Measurements from ENCODE around the gene THAP11.

The THAP11 gene

DNA sequence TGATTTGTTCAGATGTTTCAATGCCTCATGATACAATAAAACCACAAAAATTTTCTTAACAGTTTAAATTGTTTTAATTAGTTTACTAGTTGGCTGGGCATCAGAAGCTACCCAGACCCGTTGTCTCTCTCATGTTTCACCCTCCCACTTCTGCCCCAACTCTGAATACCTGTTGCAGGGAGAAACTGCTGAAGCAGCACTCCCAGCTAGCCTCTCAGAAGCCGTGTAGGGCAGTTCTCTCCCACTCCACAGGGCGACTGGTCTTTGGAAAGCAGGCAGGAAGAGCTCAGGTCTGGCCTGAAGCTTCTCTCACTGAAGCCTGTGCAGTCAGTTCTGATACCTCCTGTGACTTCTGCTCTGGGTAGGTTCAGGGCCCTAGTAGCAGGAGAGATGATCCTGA, 29.1 kb downstream of the THAP11 start:
- TF ChIP-seq, protein P1, sequence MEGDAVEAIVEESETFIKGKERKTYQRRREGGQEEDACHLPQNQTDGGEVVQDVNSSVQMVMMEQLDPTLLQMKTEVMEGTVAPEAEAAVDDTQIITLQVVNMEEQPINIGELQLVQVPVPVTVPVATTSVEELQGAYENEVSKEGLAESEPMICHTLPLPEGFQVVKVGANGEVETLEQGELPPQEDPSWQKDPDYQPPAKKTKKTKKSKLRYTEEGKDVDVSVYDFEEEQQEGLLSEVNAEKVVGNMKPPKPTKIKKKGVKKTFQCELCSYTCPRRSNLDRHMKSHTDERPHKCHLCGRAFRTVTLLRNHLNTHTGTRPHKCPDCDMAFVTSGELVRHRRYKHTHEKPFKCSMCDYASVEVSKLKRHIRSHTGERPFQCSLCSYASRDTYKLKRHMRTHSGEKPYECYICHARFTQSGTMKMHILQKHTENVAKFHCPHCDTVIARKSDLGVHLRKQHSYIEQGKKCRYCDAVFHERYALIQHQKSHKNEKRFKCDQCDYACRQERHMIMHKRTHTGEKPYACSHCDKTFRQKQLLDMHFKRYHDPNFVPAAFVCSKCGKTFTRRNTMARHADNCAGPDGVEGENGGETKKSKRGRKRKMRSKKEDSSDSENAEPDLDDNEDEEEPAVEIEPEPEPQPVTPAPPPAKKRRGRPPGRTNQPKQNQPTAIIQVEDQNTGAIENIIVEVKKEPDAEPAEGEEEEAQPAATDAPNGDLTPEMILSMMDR (IDR thresholded peaks at IDR 0.05; ENCODE audit: insufficient read depth, missing control alignments), result no peak
- FAIRE-seq, result no peak

DNA sequence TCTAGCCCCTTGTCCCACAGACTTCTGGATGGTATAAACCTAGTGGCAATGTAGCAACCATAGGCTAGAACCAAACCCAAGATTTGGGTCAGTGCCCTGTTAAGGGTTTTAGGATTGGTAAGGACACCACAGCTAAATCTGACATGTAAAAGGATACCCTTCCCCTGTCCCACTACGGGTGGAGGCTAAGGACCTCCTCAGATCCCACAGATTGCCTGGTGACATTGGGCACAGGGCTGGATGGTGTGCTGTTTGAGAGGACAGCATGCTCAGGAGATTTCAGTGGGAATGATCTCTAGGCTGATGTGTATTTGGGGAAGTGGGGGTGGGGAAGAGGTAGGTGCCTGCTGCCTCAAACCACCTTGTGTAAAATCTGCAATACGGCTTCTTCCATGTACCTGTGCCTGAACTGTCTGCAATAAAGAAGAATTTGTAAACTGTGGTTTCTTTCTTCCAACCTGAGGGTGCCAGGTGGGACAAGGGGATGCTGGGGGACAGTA, 30.1 kb downstream of the THAP11 start:
- TF ChIP-seq, protein P1 (IDR thresholded peaks at IDR 0.05; ENCODE audit: insufficient read depth, missing control alignments), result no peak
- FAIRE-seq (no peak), DNase-seq (ENCODE audit: insufficient read length, low spot score) (no peak)

More for the DNA sequence above, 29.1 kb downstream of the THAP11 start:
- DNase-seq (ENCODE audit: insufficient read length, low spot score), result no peak

DNA sequence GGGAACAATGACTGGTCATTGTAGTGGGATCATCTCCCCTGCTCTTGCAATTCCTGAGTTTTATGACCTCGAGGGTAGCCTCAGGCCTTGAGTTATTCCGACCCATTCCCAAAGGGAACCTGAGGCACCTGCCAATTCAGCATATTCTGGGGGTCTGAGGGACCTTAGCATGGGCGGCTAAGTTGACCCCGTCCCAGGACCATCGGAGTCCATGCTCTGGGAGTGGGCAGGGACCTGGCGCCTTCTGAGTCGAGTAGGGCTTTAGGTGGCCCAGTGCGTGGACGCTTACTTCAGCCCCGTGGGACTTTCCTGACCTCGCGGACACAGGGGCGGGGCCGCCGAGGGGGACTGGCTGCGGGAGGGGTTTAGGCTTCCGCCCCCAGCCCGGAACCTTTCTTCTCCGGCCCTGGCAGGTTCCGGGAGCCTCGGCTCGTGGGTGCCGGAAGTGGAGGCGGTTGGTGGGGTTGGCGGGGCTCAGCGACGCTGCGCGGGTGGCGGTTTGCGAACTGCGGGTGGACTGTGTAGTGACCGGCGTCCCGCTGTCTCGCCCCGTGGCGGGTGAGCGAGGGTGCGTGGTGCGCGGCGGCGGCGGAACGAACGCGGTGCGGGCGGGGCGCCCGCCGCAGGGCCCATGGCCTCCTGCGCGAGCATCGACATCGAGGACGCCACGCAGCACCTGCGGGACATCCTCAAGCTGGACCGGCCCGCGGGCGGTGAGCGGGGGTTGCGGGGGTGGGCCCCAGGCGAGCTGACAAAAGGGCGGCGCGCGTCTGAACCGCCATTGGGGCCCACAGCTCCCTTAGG, 30.7 kb downstream of the THAP11 start, which contains the start of gene EDC4:
Gene EDC4, plus strand, starts transcription at position 422 of the 804 bp plus-strand sequence. Its CDS starts 210 bp downstream, at position 632.
- DNase-seq (ENCODE audit: insufficient read length, low spot score) (peak; percentile 57), FAIRE-seq (no peak)
- TF ChIP-seq, protein P1 (IDR thresholded peaks at IDR 0.05; ENCODE audit: insufficient read depth, missing control alignments), result no peak

DNA sequence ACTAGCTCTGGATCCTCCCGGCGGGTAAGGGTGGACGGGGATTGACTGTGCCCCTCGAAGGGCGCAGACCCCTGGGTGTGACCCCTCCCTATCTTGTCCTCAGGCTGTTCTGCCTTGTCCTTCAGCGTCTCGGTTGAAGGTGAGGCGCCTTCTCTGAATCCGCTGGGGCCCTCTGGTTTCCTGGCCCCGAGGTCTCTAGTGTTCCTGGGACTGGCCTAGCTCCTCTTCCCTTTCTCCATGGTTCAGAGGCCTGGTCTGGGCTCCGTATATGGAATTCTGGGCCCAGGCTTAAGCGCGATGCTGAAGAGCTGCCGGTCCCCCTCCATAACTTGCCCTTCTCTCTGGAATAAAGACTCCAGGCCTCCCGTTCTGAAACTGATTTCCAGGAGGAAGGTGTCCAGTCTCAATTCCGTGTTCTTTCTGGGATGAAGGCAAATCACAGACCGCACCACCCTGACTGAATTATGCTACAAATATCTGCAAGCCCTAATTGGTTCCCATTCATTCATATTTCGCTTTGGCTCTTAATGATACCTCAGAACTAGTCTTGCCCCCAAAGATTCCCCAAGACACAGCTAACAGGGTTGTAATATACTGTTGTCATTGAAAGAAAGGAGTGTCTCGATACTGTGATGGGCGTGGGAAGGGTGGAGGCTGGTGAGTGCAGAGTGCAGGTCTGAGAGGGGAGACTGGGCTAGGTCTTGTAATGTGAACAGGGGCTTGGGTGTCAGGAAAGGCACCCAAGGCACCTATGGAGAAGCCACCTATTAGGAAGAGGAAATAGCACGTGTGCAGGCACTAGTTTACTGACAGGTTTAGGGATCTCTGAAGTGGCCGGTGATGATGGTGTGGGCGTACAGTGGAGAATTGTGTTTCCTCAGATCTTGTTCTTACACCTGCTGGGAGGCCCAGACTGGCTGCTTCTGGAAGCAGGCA, 31.6 kb downstream of the THAP11 start:
- FAIRE-seq (no peak), DNase-seq (ENCODE audit: insufficient read length, low spot score) (no peak)
- TF ChIP-seq, protein P1 (IDR thresholded peaks at IDR 0.05; ENCODE audit: insufficient read depth, missing control alignments), result no peak

DNA sequence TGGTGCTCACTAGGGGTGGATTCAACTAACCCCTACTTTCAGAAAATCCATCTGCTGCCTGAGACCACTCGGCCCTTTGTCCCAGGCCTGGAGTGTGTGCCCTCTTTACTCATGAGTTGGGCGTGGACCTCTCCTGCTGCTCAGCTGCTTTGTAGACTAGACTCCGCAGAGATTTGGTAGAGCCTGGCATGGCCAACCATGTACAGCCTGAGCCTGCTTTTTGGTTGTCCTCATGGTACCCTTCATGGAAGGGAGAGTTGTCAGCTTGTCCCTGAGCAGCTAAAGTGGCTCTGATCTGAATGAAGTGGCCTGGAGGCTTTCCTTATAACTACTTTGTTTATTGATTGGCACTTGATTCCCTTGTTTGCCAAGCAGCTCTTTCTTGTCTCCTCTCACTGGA, 32.3 kb downstream of the THAP11 start:
- no peak for FAIRE-seq
- TF ChIP-seq, protein P1 (IDR thresholded peaks at IDR 0.05; ENCODE audit: insufficient read depth, missing control alignments), result no peak

DNA sequence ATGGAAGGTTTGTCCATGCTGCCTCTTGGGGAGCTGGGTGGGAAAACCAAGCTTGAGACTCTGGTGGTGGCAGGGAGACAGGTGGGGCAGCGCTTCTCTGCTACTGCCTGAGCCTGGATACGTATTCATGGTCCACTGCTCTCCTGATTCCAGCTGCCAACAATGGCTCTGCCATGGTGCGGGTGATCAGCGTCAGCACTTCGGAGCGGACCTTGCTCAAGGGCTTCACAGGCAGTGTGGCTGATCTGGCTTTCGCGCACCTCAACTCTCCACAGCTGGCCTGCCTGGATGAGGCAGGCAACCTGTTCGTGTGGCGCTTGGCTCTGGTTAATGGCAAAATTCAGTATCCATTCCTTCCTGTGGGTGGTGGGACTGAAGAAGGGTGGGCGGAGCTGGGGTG, 34.9 kb downstream of the THAP11 start:
- TF ChIP-seq, protein P1 (IDR thresholded peaks at IDR 0.05; ENCODE audit: insufficient read depth, missing control alignments), result no peak
- DNase-seq (ENCODE audit: insufficient read length, low spot score) (no peak), FAIRE-seq (no peak)

More for the DNA sequence above, 32.3 kb downstream of the THAP11 start:
- DNase-seq (ENCODE audit: insufficient read length, low spot score), result no peak
